Measurements from ENCODE around the gene KDM3B.
A peak's percentile ranks its signal among the peaks of the same experiment; 100 is the strongest.

Gene KDM3B

GRCh38 chr5:138370537-138370936 lies 18.1 kb downstream of the KDM3B start:
- TF ChIP-seq BACH2 (CRISPR knock-in tag; IDR thresholded peaks at IDR 0.05; ENCODE audit: borderline replicate concordance) = no peak
- no peak for TF ChIP-seq CREB5 (CRISPR knock-in tag; IDR thresholded peaks at IDR 0.05; ENCODE audit: low read depth)
- TF ChIP-seq CSDC2 (CRISPR knock-in tag; IDR thresholded peaks at IDR 0.05) = no peak
- no peak for TF ChIP-seq TCF4 (CRISPR knock-in tag; IDR thresholded peaks at IDR 0.05; ENCODE audit: borderline replicate concordance)
- no peak for TF ChIP-seq PATZ1 (CRISPR knock-in tag; IDR thresholded peaks at IDR 0.05; ENCODE audit: borderline replicate concordance)
- TF ChIP-seq ZNF565 (CRISPR knock-in tag; conservative IDR thresholded peaks at IDR 0.05; ENCODE audit: low read depth) = no peak
- no peak for TF ChIP-seq OSR1 (CRISPR knock-in tag; IDR thresholded peaks at IDR 0.05)
- TF ChIP-seq SNAI2 (CRISPR knock-in tag; IDR thresholded peaks at IDR 0.05) = no peak
- no peak for TF ChIP-seq ZFP3 (CRISPR knock-in tag; IDR thresholded peaks at IDR 0.05)
- TF ChIP-seq TOX (CRISPR knock-in tag; IDR thresholded peaks at IDR 0.05; ENCODE audit: borderline replicate concordance) = no peak
- no peak for TF ChIP-seq TSHZ2 (CRISPR knock-in tag; IDR thresholded peaks at IDR 0.05)
- no peak for TF ChIP-seq ESRRG (CRISPR knock-in tag; IDR thresholded peaks at IDR 0.05)
- TF ChIP-seq ZNF70 (CRISPR knock-in tag; IDR thresholded peaks at IDR 0.05) = no peak
- TF ChIP-seq ISL1 (CRISPR knock-in tag; IDR thresholded peaks at IDR 0.05) = no peak
- TF ChIP-seq GLIS3 (CRISPR knock-in tag; IDR thresholded peaks at IDR 0.05) = no peak
- no peak for TF ChIP-seq ZC3H10 (CRISPR knock-in tag; IDR thresholded peaks at IDR 0.05)
- TF ChIP-seq ZNF8 (CRISPR knock-in tag; IDR thresholded peaks at IDR 0.05) = no peak
- ATAC-seq = peak; percentile 61; the same call in 2 of the 3 replicates

- TF ChIP-seq CSRNP3 (CRISPR knock-in tag; IDR thresholded peaks at IDR 0.05) (no peak), ESRRG (CRISPR knock-in tag; IDR thresholded peaks at IDR 0.05) (no peak), TOX (CRISPR knock-in tag; IDR thresholded peaks at IDR 0.05; ENCODE audit: borderline replicate concordance) (no peak), PPARA (CRISPR knock-in tag; IDR thresholded peaks at IDR 0.05; ENCODE audit: borderline replicate concordance) (no peak), ARNTL (CRISPR knock-in tag; IDR thresholded peaks at IDR 0.05; ENCODE audit: borderline replicate concordance, low read depth) (no peak), POU6F1 (CRISPR knock-in tag; IDR thresholded peaks at IDR 0.05; ENCODE audit: borderline replicate concordance, low read depth) (no peak), CREB5 (CRISPR knock-in tag; IDR thresholded peaks at IDR 0.05; ENCODE audit: low read depth) (no peak), OSR1 (CRISPR knock-in tag; IDR thresholded peaks at IDR 0.05) (no peak), ZNF565 (CRISPR knock-in tag; conservative IDR thresholded peaks at IDR 0.05; ENCODE audit: low read depth) (no peak), GLIS3 (CRISPR knock-in tag; IDR thresholded peaks at IDR 0.05) (no peak)
- ATAC-seq = no peak
These were observed 19.0 kb downstream of the KDM3B start for GRCh38 chr5:138371454-138371853.

Measured in SK-N-SH treated with all-trans-retinoic acid at 6 μM for 48 hours (cell line).